Breast epithelium (tissue), 4 donors: ENCODE measurements around the gene NEK6. TPM values are rescaled to one million over a fixed set of nuclear protein-coding genes. Genes with fewer than 3 reads are reported as not detected.
"Not testable (repeated sequence)": the region's sequence is repeated elsewhere in the genome, so short reads cannot be mapped to it uniquely, and the experiment has no call there.

ENCODE experiments used
- DNase-seq, 2 donors: peaks; one replicate each; pipeline ENCODE4 v3.0.0-alpha.2; 2019; ENCODE audit warnings: low spot score in 2 of 2
- H3K27ac ChIP-seq, 2 donors: fragments of 200-600 bp; sonication (generic) in 1 of 2; one replicate each; pipeline ENCODE4 v1.5.1; 2016 to 2019; ENCODE audit warnings: mild to moderate bottlenecking in 1 of 2
- H3K27me3 ChIP-seq, 2 donors: fragments of 200-600 bp; sonication (generic) in 1 of 2; one replicate each; pipeline versions ENCODE4 v1.5.1 to v1.6.0; 2017 to 2019; ENCODE audit warnings: control low read depth in 1 of 2, mild to moderate bottlenecking in 1 of 2
- H3K36me3 ChIP-seq: fragments of 200-600 bp; one replicate; pipeline ENCODE4 v1.5.1; 2019
- H3K4me1 ChIP-seq, 2 donors: fragments of 200-600 bp; sonication (generic); one replicate each; pipeline ENCODE4 v1.5.1; 2016 to 2019; ENCODE audit warnings: control low read depth in 1 of 2
- H3K4me3 ChIP-seq, 3 donors: fragments of 200-600 bp; sonication (generic); 1 replicate in 2 of 3; 2 replicates in 1 of 3; pipeline ENCODE4 v1.5.1; 2016 to 2019; ENCODE audit warnings: mild to moderate bottlenecking in 3 of 3, moderate library complexity in 2 of 3
- H3K9me3 ChIP-seq, 2 donors: fragments of 200-600 bp; sonication (generic) in 1 of 2; one replicate each; pipeline ENCODE4 v1.5.1; 2016 to 2019; ENCODE audit warnings: control low read depth in 1 of 2
- POLR2A ChIP-seq: fragments of 450-650 bp; IDR thresholded peaks from one replicate; pipeline ENCODE4 v1.6.1; 2016; ENCODE audit warnings: antibody characterized with exemption, mild to moderate bottlenecking, moderate library complexity
- POLR2AphosphoS5 ChIP-seq, 3 donors: sonication (generic); formaldehyde crosslinking; IDR thresholded peaks; one replicate each; pipeline ENCODE4 v1.6.1; 2017; ENCODE audit warnings: antibody characterized with exemption in 3 of 3
- intact Hi-C: fragments of 100-400 bp; cut with DNase I; formaldehyde crosslinking; loops from one replicate; pipeline ENCODE4 v1.15.1; 2023; ENCODE audit warnings: low total_unique reads
- total RNA-seq, 3 donors: library from RNA; depleted of rRNA; stranded (reverse); fragments of >200 nt; gene quantifications; one replicate each; pipeline ENCODE4 v1.1.0, GENCODE V29; 2016
- TF ChIP-seq, protein P1 (sequence below), 3 donors: fragments of 450-650 bp; IDR thresholded peaks; one replicate each; pipeline ENCODE4 v1.5.1; 2016 to 2017; ENCODE audit warnings: antibody characterized with exemption in 3 of 3, mild to moderate bottlenecking in 3 of 3, moderate library complexity in 3 of 3

NEK6 gene
- total RNA-seq, 3 donors from 2014 or later = 17.8 to 31.5 (median 22.2) TPM

DNA sequence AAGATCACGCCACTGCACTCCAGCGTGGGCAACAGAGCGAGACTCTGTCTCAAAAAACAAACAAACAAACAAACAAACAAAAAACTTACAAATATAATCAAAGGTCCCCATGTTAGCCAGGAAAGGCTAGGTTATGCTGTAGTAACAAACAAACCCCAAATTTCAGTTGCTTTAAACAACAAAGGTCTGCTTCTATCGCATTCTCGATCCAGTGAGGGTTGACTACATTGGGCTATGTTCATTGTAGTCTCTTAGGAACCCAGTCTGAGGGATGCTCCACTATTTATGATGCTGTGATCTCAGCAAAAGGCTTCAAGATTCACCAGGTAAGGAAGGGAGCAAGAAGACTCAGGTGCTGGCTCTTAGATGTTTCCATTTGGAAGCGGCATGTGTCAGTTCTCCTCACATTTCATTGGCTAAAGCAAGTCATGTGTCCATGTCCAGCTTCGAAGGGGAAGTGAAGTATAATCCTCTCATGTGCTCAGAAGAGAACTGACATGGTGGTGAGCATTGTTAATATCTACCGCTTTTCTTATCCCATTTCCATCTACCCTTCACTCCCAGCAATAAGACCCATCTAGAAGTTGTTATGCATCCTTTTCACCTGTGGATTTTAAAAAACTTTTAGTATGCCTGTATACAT, 26.5 kb upstream of the NEK6 start:
- Histone ChIP-seq H3K9me3 (no peaks in the 10 kb centered on the region), H3K27me3 (no peaks in the 10 kb centered on the region), H3K4me3 (no peak overlapping the region), H3K4me1 (no peaks in the 10 kb centered on the region), H3K36me3 (no peaks in the 10 kb centered on the region), H3K27ac (no peak overlapping the region)
- intact Hi-C loops = no loop called here
- TF ChIP-seq POLR2AphosphoS5 (IDR thresholded peaks at IDR 0.05) (no peak), POLR2A (no peak)
- TF ChIP-seq, protein P1, sequence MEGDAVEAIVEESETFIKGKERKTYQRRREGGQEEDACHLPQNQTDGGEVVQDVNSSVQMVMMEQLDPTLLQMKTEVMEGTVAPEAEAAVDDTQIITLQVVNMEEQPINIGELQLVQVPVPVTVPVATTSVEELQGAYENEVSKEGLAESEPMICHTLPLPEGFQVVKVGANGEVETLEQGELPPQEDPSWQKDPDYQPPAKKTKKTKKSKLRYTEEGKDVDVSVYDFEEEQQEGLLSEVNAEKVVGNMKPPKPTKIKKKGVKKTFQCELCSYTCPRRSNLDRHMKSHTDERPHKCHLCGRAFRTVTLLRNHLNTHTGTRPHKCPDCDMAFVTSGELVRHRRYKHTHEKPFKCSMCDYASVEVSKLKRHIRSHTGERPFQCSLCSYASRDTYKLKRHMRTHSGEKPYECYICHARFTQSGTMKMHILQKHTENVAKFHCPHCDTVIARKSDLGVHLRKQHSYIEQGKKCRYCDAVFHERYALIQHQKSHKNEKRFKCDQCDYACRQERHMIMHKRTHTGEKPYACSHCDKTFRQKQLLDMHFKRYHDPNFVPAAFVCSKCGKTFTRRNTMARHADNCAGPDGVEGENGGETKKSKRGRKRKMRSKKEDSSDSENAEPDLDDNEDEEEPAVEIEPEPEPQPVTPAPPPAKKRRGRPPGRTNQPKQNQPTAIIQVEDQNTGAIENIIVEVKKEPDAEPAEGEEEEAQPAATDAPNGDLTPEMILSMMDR (IDR thresholded peaks at IDR 0.05) = no peak
- DNase-seq = no peak

- Histone ChIP-seq H3K4me3 (no peak overlapping the region), H3K9me3 (no peaks in the 10 kb centered on the region), H3K27ac (no peak overlapping the region), H3K27me3 (no peaks in the 10 kb centered on the region), H3K36me3 (no peaks in the 10 kb centered on the region), H3K4me1 (no peaks in the 10 kb centered on the region)
- intact Hi-C loops = no loop called here
- TF ChIP-seq POLR2AphosphoS5 (IDR thresholded peaks at IDR 0.05) (no peak), POLR2A (no peak)
- TF ChIP-seq, protein P1 (IDR thresholded peaks at IDR 0.05) = no peak
- DNase-seq = peak in 1 of 2 donors; percentile 3
Observed at GRCh38 chr9:124238546-124239140, 19.1 kb upstream of the NEK6 start.

- intact Hi-C loops = no loop called here
- H3K36me3 ChIP-seq = no peaks in the 10 kb centered on the region
- H3K9me3 ChIP-seq = no peaks in the 10 kb centered on the region
- no peak overlapping the region for H3K4me3 ChIP-seq
- TF ChIP-seq POLR2A (no peak), POLR2AphosphoS5 (IDR thresholded peaks at IDR 0.05) (no peak)
- TF ChIP-seq, protein P1 (IDR thresholded peaks at IDR 0.05) = no peak
- DNase-seq = peak in 1 of 2 donors; percentile 20
- H3K4me1 ChIP-seq = no peaks in the 10 kb centered on the region
- H3K27me3 ChIP-seq = no peaks in the 10 kb centered on the region
- H3K27ac ChIP-seq = no peak overlapping the region
Observed at GRCh38 chr9:124239249-124240073, 18.3 kb upstream of the NEK6 start.

DNA sequence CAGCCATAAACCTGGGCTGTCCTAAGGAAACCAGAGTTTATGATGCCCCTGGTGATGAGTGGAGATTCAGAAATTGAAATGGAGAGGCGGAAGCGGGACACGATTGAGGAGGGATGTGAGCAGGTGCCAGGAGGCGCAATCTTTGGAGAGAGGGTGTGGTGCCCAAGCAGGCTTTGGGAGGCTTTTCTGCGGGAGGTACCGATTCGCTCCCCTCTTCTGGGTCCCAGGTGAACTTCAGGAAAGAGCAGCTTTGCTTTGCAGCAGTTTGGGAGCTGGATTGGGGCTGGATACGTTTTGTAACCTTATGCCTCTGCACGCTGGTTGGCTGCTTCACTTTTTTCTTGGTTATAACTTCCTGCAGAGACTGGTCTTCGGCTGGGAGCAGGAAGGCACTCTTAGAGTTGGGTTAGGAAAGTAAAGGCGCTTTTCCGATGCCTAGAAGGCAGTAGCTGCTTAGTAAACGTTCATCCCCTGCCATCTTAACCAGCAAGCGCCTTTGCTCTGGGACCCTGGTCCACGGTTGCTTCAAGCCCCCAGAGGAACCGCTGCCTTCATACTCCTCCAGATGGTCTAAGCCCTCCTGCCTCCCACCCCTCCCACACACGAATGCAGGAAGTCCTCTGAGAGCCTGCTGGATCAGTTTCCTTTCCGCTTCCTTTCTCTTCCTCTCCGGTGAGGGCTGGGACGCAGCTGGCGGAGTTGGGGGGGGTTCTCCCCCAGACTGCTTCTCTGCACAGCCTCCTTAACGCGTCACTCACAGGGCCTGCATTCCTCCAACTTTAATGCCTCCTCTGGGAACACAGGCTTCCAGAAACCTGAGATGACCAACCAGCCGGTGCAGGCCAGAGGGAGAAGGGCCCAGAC, 15.2 kb upstream of the NEK6 start:
- intact Hi-C loops = no loop called here
- peak overlapping the region; percentile 29 to 57 (median 39) for H3K4me3 ChIP-seq
- no peaks in the 10 kb centered on the region for H3K4me1 ChIP-seq
- peak overlapping the region; percentile 5 to 26 for H3K27ac ChIP-seq
- H3K36me3 ChIP-seq = no peaks in the 10 kb centered on the region
- H3K9me3 ChIP-seq = no peaks in the 10 kb centered on the region
- TF ChIP-seq POLR2A (no peak), POLR2AphosphoS5 (IDR thresholded peaks at IDR 0.05) (no peak)
- TF ChIP-seq, protein P1 (IDR thresholded peaks at IDR 0.05) = no peak
- no peaks in the 10 kb centered on the region for H3K27me3 ChIP-seq
- peak in 1 of 2 donors; percentile 31 for DNase-seq

GRCh38 chr9:124247393-124247792, 10.4 kb upstream of the NEK6 start:
- H3K4me1 ChIP-seq, intact Hi-C loops, H3K9me3 ChIP-seq, H3K27ac ChIP-seq, H3K4me3 ChIP-seq, H3K27me3 ChIP-seq, H3K36me3 ChIP-seq: not testable (repeated sequence)
- peak in 1 of 2 donors; percentile 7 for DNase-seq
